Measurements from ENCODE around the gene FAM200C. TPM values are rescaled to one million over a fixed set of nuclear protein-coding genes. Genes with fewer than 3 reads are reported as not detected.

Gene FAM200C
- total RNA-seq, 1 experiment from 2014 or later, result 4.2 TPM

- ATAC-seq, result no peak
- H3K27ac ChIP-seq (ENCODE audit: low read depth, low read length), result no peak overlapping the region
- no peak for DNase-seq (ENCODE audit: low read depth, low spot score)
- H3K9me2 ChIP-seq (ENCODE audit: insufficient read depth), result no peaks in the 10 kb centered on the region; the same call in 1 of the 2 replicates
- H3K9ac ChIP-seq (ENCODE audit: low read length), result no peak overlapping the region
- no peaks in the 10 kb centered on the region for H3K36me3 ChIP-seq (ENCODE audit: control insufficient read depth in 1 of 2, insufficient read depth in 2 of 2, low read length in 2 of 2)
- H3K79me2 ChIP-seq (ENCODE audit: insufficient read depth, low read length), result no peaks in the 10 kb centered on the region
- POLR2A ChIA-PET, result no interaction called here
- H3K4me1 ChIP-seq (ENCODE audit: control insufficient read depth in 1 of 2, insufficient read depth in 2 of 2, low read length in 2 of 2), result peaks cover 0 to 15% of the 10 kb centered on the region in 2 experiments; a peak in 1 of 4 replicates
- H4K20me1 ChIP-seq (ENCODE audit: insufficient read depth), result no peaks in the 10 kb centered on the region
- RAD21 ChIA-PET (ENCODE audit: low non-redundant PET in 1 of 2, low total read pairs in 2 of 2, uncharacterized antibody in 2 of 2, unreplicated experiment in 2 of 2), result no interaction called here
- CTCF ChIA-PET, result interaction anchor here (1.9 to 3.1 kb wide), 4 partner anchors 8 to 416 kb away, joined by 6 to 18 read pairs (median 8); partner anchors contain the start of gene PTTG1
- H3K27me3 ChIP-seq (ENCODE audit: insufficient read depth, low read length), result no peaks in the 10 kb centered on the region
- TF ChIP-seq, protein P1, sequence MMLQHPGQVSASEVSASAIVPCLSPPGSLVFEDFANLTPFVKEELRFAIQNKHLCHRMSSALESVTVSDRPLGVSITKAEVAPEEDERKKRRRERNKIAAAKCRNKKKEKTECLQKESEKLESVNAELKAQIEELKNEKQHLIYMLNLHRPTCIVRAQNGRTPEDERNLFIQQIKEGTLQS (IDR thresholded peaks at IDR 0.05), result no peak
- TF ChIP-seq EZH2phosphoT487 (IDR thresholded peaks at IDR 0.05; ENCODE audit: borderline replicate concordance) (no peak), YY1 (IDR thresholded peaks at IDR 0.05; ENCODE audit: extremely low read depth, insufficient replicate concordance, low read depth, low read length) (no peak), ZFX (IDR thresholded peaks at IDR 0.05) (no peak), EGR1 (IDR thresholded peaks at IDR 0.05; ENCODE audit: low read depth) (no peak), POLR2AphosphoS5 (IDR thresholded peaks at IDR 0.05; ENCODE audit: low read depth, low read length) (no peak), JUND (IDR thresholded peaks at IDR 0.05) (no peak), TCF7L2 (IDR thresholded peaks at IDR 0.05; ENCODE audit: borderline replicate concordance, extremely low read depth, insufficient read depth, insufficient read length) (no peak), REST (IDR thresholded peaks at IDR 0.05; ENCODE audit: low read depth) (no peak), SP1 (IDR thresholded peaks at IDR 0.05; ENCODE audit: low read depth) (no peak), EZH2 (IDR thresholded peaks at IDR 0.05) (no peak), FOSL1 (IDR thresholded peaks at IDR 0.05; ENCODE audit: low read depth) (no peak), CBX3 (IDR thresholded peaks at IDR 0.05; ENCODE audit: low read depth) (no peak), RAD21 (IDR thresholded peaks at IDR 0.05; ENCODE audit: low read depth) (no peak), SIN3A (IDR thresholded peaks at IDR 0.05; ENCODE audit: low read depth) (no peak)
- TF ChIP-seq, protein P2, sequence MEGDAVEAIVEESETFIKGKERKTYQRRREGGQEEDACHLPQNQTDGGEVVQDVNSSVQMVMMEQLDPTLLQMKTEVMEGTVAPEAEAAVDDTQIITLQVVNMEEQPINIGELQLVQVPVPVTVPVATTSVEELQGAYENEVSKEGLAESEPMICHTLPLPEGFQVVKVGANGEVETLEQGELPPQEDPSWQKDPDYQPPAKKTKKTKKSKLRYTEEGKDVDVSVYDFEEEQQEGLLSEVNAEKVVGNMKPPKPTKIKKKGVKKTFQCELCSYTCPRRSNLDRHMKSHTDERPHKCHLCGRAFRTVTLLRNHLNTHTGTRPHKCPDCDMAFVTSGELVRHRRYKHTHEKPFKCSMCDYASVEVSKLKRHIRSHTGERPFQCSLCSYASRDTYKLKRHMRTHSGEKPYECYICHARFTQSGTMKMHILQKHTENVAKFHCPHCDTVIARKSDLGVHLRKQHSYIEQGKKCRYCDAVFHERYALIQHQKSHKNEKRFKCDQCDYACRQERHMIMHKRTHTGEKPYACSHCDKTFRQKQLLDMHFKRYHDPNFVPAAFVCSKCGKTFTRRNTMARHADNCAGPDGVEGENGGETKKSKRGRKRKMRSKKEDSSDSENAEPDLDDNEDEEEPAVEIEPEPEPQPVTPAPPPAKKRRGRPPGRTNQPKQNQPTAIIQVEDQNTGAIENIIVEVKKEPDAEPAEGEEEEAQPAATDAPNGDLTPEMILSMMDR (IDR thresholded peaks at IDR 0.05 in 2 of 3, conservative IDR thresholded peaks at IDR 0.05 in 1 of 3; ENCODE audit: borderline replicate concordance in 1 of 3, insufficient read depth in 1 of 3, low read depth in 2 of 3, low read length in 2 of 3), result no peak
- TF ChIP-seq, protein P3, sequence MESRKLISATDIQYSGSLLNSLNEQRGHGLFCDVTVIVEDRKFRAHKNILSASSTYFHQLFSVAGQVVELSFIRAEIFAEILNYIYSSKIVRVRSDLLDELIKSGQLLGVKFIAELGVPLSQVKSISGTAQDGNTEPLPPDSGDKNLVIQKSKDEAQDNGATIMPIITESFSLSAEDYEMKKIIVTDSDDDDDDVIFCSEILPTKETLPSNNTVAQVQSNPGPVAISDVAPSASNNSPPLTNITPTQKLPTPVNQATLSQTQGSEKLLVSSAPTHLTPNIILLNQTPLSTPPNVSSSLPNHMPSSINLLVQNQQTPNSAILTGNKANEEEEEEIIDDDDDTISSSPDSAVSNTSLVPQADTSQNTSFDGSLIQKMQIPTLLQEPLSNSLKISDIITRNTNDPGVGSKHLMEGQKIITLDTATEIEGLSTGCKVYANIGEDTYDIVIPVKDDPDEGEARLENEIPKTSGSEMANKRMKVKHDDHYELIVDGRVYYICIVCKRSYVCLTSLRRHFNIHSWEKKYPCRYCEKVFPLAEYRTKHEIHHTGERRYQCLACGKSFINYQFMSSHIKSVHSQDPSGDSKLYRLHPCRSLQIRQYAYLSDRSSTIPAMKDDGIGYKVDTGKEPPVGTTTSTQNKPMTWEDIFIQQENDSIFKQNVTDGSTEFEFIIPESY (IDR thresholded peaks at IDR 0.05; ENCODE audit: extremely low read depth, insufficient replicate concordance, low read length), result no peak
- BruUV-seq (replicated peaks), result no TSS peak
- H3K4me2 ChIP-seq (ENCODE audit: low read length), result no peak overlapping the region
- no peaks in the 10 kb centered on the region for H3K9me3 ChIP-seq (ENCODE audit: control insufficient read depth in 1 of 2, insufficient read depth in 1 of 2, low read depth in 1 of 2, low read length in 2 of 2)
- no peak overlapping the region for H2AFZ ChIP-seq (ENCODE audit: low read depth, low read length, poor library complexity, severe bottlenecking)
- intact Hi-C loops (cut with micrococcal nuclease), result no loop called here
- no peak overlapping the region for H3K4me3 ChIP-seq (replicated peaks in 1 of 2; ENCODE audit: low read depth in 1 of 2, low read length in 2 of 2)
These were observed 37.4 kb upstream of the FAM200C start for GRCh38 chr5:160437271-160437670.
